Muscle layer of colon (tissue), 2 donors: ENCODE results near the gene HNRNPH1.

Source experiments
- H3K27ac ChIP-seq: one replicate; pipeline ENCODE4 v1.7.0; 2013; ENCODE audit warnings: low read depth, mild to moderate bottlenecking, low read length, moderate library complexity
- H3K27me3 ChIP-seq, 2 donors: one replicate each; pipeline ENCODE4 v1.7.0; 2013; ENCODE audit warnings: low read length in 2 of 2, mild to moderate bottlenecking in 2 of 2; ENCODE audit not compliant: insufficient read depth in 2 of 2, control insufficient read depth in 1 of 2
- H3K36me3 ChIP-seq: one replicate; pipeline ENCODE4 v1.7.0; 2013; ENCODE audit warnings: mild to moderate bottlenecking, low read length; ENCODE audit not compliant: insufficient read depth
- H3K4me1 ChIP-seq: one replicate; pipeline ENCODE4 v1.7.0; 2013; ENCODE audit warnings: mild to moderate bottlenecking, low read length; ENCODE audit not compliant: insufficient read depth
- H3K4me3 ChIP-seq, 2 donors: one replicate each; pipeline ENCODE4 v1.7.0; 2013; ENCODE audit warnings: low read length in 2 of 2, low read depth in 1 of 2, mild to moderate bottlenecking in 1 of 2, moderate library complexity in 1 of 2
- H3K9ac ChIP-seq: one replicate; pipeline ENCODE4 v1.7.0; 2013; ENCODE audit warnings: low read length
- H3K9me3 ChIP-seq: one replicate; pipeline ENCODE4 v1.7.0; 2013; ENCODE audit warnings: mild to moderate bottlenecking, low read length
- donor health status: abdominal sarcoma.
- donor health status: Adenocarcinoma of cecum.

HNRNPH1 gene

GRCh38 chr5:179599566-179599965 is 23.9 kb downstream of the HNRNPH1 start:
- Histone ChIP-seq H3K9ac (no peak overlapping the region), H3K9me3 (no peaks in the 10 kb centered on the region), H3K4me1 (no peaks in the 10 kb centered on the region), H3K4me3 (no peak overlapping the region), H3K27ac (no peak overlapping the region), H3K36me3 (peaks cover 66% of the 10 kb centered on the region), H3K27me3 (no peaks in the 10 kb centered on the region)

GRCh38 chr5:179599100-179599499 is 24.4 kb downstream of the HNRNPH1 start:
- Histone ChIP-seq H3K27me3 (no peaks in the 10 kb centered on the region), H3K4me1 (no peaks in the 10 kb centered on the region)

GRCh38 chr5:179596421-179596820 is 27.1 kb downstream of the HNRNPH1 start:
- Histone ChIP-seq H3K4me1 (no peaks in the 10 kb centered on the region), H3K27me3 (no peaks in the 10 kb centered on the region), H3K9me3 (no peaks in the 10 kb centered on the region), H3K4me3 (no peak overlapping the region), H3K9ac (no peak overlapping the region), H3K36me3 (peaks cover 67% of the 10 kb centered on the region), H3K27ac (peak overlapping the region; percentile 14)

More at GRCh38 chr5:179599100-179599499, 24.4 kb downstream of the HNRNPH1 start:
- Histone ChIP-seq H3K27ac (no peak overlapping the region), H3K4me3 (no peak overlapping the region), H3K9me3 (no peaks in the 10 kb centered on the region), H3K36me3 (peaks cover 67% of the 10 kb centered on the region), H3K9ac (no peak overlapping the region)

- H3K9ac ChIP-seq, result no peak overlapping the region
- no peaks in the 10 kb centered on the region for H3K27me3 ChIP-seq
- no peak overlapping the region for H3K4me3 ChIP-seq
- H3K36me3 ChIP-seq, result peaks cover 68% of the 10 kb centered on the region
- H3K27ac ChIP-seq, result peak overlapping the region; percentile 14
- no peaks in the 10 kb centered on the region for H3K4me1 ChIP-seq
- H3K9me3 ChIP-seq, result no peaks in the 10 kb centered on the region
These were observed 27.6 kb downstream of the HNRNPH1 start for GRCh38 chr5:179595916-179596315.

GRCh38 chr5:179588166-179588565 is 35.3 kb downstream of the HNRNPH1 start:
- H3K9ac ChIP-seq, result no peak overlapping the region
- H3K4me3 ChIP-seq, result no peak overlapping the region
- no peak overlapping the region for H3K27ac ChIP-seq
- no peaks in the 10 kb centered on the region for H3K9me3 ChIP-seq
- H3K27me3 ChIP-seq, result no peaks in the 10 kb centered on the region
- H3K4me1 ChIP-seq, result no peaks in the 10 kb centered on the region
- peaks cover 56% of the 10 kb centered on the region for H3K36me3 ChIP-seq

GRCh38 chr5:179585941-179586401 is 37.5 kb downstream of the HNRNPH1 start:
- H3K4me1 ChIP-seq, result no peaks in the 10 kb centered on the region
- no peaks in the 10 kb centered on the region for H3K27me3 ChIP-seq
- H3K9me3 ChIP-seq, result no peaks in the 10 kb centered on the region
- H3K4me3 ChIP-seq, result no peak overlapping the region
- no peak overlapping the region for H3K27ac ChIP-seq
- peaks cover 54% of the 10 kb centered on the region for H3K36me3 ChIP-seq
- no peak overlapping the region for H3K9ac ChIP-seq

- no peaks in the 10 kb centered on the region for H3K27me3 ChIP-seq
- H3K4me1 ChIP-seq, result no peaks in the 10 kb centered on the region
- no peaks in the 10 kb centered on the region for H3K9me3 ChIP-seq
- H3K27ac ChIP-seq, result no peak overlapping the region
- H3K4me3 ChIP-seq, result no peak overlapping the region
- no peak overlapping the region for H3K9ac ChIP-seq
- H3K36me3 ChIP-seq, result peaks cover 38% of the 10 kb centered on the region
These were observed 46.0 kb downstream of the HNRNPH1 start for GRCh38 chr5:179577286-179577960.

GRCh38 chr5:179572386-179572785 is 51.1 kb downstream of the HNRNPH1 start:
- Histone ChIP-seq H3K9ac (no peak overlapping the region), H3K27ac (no peak overlapping the region), H3K4me3 (no peak overlapping the region), H3K36me3 (peaks cover 47% of the 10 kb centered on the region), H3K9me3 (no peaks in the 10 kb centered on the region), H3K4me1 (no peaks in the 10 kb centered on the region), H3K27me3 (no peaks in the 10 kb centered on the region)

- Histone ChIP-seq H3K27ac (no peak overlapping the region), H3K36me3 (peaks cover 59% of the 10 kb centered on the region)
These were observed 54.8 kb downstream of the HNRNPH1 start for GRCh38 chr5:179568721-179569120.

GRCh38 chr5:179564526-179564925 is 58.9 kb downstream of the HNRNPH1 start:
- no peaks in the 10 kb centered on the region for H3K27me3 ChIP-seq
- no peak overlapping the region for H3K9ac ChIP-seq
- H3K36me3 ChIP-seq, result peaks cover 52% of the 10 kb centered on the region

More at GRCh38 chr5:179568721-179569120, 54.8 kb downstream of the HNRNPH1 start:
- H3K9ac ChIP-seq, result no peak overlapping the region
- no peak overlapping the region for H3K4me3 ChIP-seq
- H3K27me3 ChIP-seq, result no peaks in the 10 kb centered on the region
- no peaks in the 10 kb centered on the region for H3K4me1 ChIP-seq
- H3K9me3 ChIP-seq, result no peaks in the 10 kb centered on the region

More at GRCh38 chr5:179564526-179564925, 58.9 kb downstream of the HNRNPH1 start:
- no peak overlapping the region for H3K4me3 ChIP-seq
- H3K9me3 ChIP-seq, result no peaks in the 10 kb centered on the region
- peaks cover 5% of the 10 kb centered on the region for H3K4me1 ChIP-seq
- no peak overlapping the region for H3K27ac ChIP-seq
